Natural killer cell treated with Interleukin-12 subunit alpha and Interleukin-12 subunit beta and Interleukin-15 and Interleukin-18, amount 100 ng/mL, for 72 hours (primary cell): ENCODE data around the gene RNF215. TPM values are rescaled to one million over a fixed set of nuclear protein-coding genes. Genes with fewer than 3 reads are reported as not detected.
"Not testable (repeated sequence)": the region's sequence is repeated elsewhere in the genome, so short reads cannot be mapped to it uniquely, and the experiment has no call there.

Source experiments
- ATAC-seq, 2 donors: fragments of 150-1000 bp; cut with Tn5 transposase in 1 of 2; sonication (Bioruptor Pico), chemical (Tn5 transposase) in 1 of 2; 2 replicates each; pipeline ENCODE4 v1.10.0; 2021
- DNase-seq: peaks from one replicate; pipeline ENCODE4 v3.0.0; 2022; ENCODE audit warnings: low spot score
- H3K27ac Mint-ChIP-seq, 2 donors: 1 replicate in 1 of 2; 2 replicates in 1 of 2; pipeline ENCODE4 v1.8.0; 2022; ENCODE audit warnings: mixed read lengths in 2 of 2, mild to moderate bottlenecking in 1 of 2, moderate library complexity in 1 of 2
- H3K27me3 Mint-ChIP-seq, 2 donors: 1 replicate in 1 of 2; 2 replicates in 1 of 2; pipeline ENCODE4 v1.8.0; 2022; ENCODE audit warnings: mixed read lengths in 2 of 2
- H3K36me3 Mint-ChIP-seq: one replicate; pipeline ENCODE4 v1.8.0; 2022; ENCODE audit warnings: mixed read lengths
- H3K4me1 Mint-ChIP-seq, 2 donors: 1 replicate in 1 of 2; 2 replicates in 1 of 2; pipeline ENCODE4 v1.8.0; 2022; ENCODE audit warnings: low read depth in 2 of 2, mixed read lengths in 2 of 2, mild to moderate bottlenecking in 1 of 2
- H3K4me3 Mint-ChIP-seq: one replicate; pipeline ENCODE4 v1.8.0; 2022; ENCODE audit warnings: mixed read lengths
- H3K9me3 Mint-ChIP-seq: 2 replicates; pipeline ENCODE4 v1.8.0; 2022; ENCODE audit warnings: mixed read lengths
- total RNA-seq, 2 donors: library from RNA; stranded (reverse); gene quantifications; one replicate each; pipeline ENCODE4 v1.2.3, GENCODE V29; 2022

The RNF215 gene
- total RNA-seq, 2 donors from 2014 or later, result 5.2 to 7.4 TPM

GRCh38 chr22:30413745-30414524 is 26.7 kb upstream of the RNF215 start:
- no peaks in the 10 kb centered on the region for H3K36me3 Mint-ChIP-seq
- no peaks in the 10 kb centered on the region for H3K4me1 Mint-ChIP-seq
- H3K4me3 Mint-ChIP-seq, result no peak overlapping the region
- no peak overlapping the region for H3K27ac Mint-ChIP-seq
- ATAC-seq, result no peak
- no peaks in the 10 kb centered on the region for H3K27me3 Mint-ChIP-seq
- no peaks in the 10 kb centered on the region for H3K9me3 Mint-ChIP-seq
- DNase-seq, result no peak

GRCh38 chr22:30413001-30413400 is 25.8 kb upstream of the RNF215 start:
- no peak for ATAC-seq
- Mint-ChIP-seq H3K9me3 (no peaks in the 10 kb centered on the region), H3K36me3 (no peaks in the 10 kb centered on the region), H3K4me1 (no peaks in the 10 kb centered on the region), H3K27ac (no peak overlapping the region), H3K4me3 (no peak overlapping the region), H3K27me3 (no peaks in the 10 kb centered on the region)
- DNase-seq, result no peak

- H3K4me3 Mint-ChIP-seq, result no peak overlapping the region
- no peaks in the 10 kb centered on the region for H3K36me3 Mint-ChIP-seq
- H3K9me3 Mint-ChIP-seq, result no peaks in the 10 kb centered on the region
- H3K27ac Mint-ChIP-seq, result no peak overlapping the region
- H3K27me3 Mint-ChIP-seq, result no peaks in the 10 kb centered on the region
- H3K4me1 Mint-ChIP-seq, result no peaks in the 10 kb centered on the region
- ATAC-seq (no peak), DNase-seq (no peak)
Observed at GRCh38 chr22:30411780-30412179, 24.6 kb upstream of the RNF215 start.

GRCh38 chr22:30408388-30409102 is 21.3 kb upstream of the RNF215 start:
- Mint-ChIP-seq H3K27me3 (no peaks in the 10 kb centered on the region), H3K4me3 (no peak overlapping the region), H3K4me1 (no peaks in the 10 kb centered on the region), H3K27ac (no peak overlapping the region), H3K36me3 (no peaks in the 10 kb centered on the region), H3K9me3 (no peaks in the 10 kb centered on the region)
- DNase-seq (no peak), ATAC-seq (no peak)

- DNase-seq (no peak), ATAC-seq (no peak)
- Mint-ChIP-seq H3K27ac (no peak overlapping the region), H3K9me3 (no peaks in the 10 kb centered on the region), H3K36me3 (no peaks in the 10 kb centered on the region), H3K27me3 (no peaks in the 10 kb centered on the region), H3K4me3 (no peak overlapping the region), H3K4me1 (no peaks in the 10 kb centered on the region)
Observed at GRCh38 chr22:30406400-30406799, 19.2 kb upstream of the RNF215 start.

GRCh38 chr22:30405731-30406130 is 18.5 kb upstream of the RNF215 start:
- no peak for DNase-seq
- no peaks in the 10 kb centered on the region for H3K4me1 Mint-ChIP-seq
- no peaks in the 10 kb centered on the region for H3K36me3 Mint-ChIP-seq
- H3K9me3 Mint-ChIP-seq, result no peaks in the 10 kb centered on the region
- H3K27ac Mint-ChIP-seq, result no peak overlapping the region
- H3K4me3 Mint-ChIP-seq, result no peak overlapping the region
- no peak for ATAC-seq
- no peaks in the 10 kb centered on the region for H3K27me3 Mint-ChIP-seq

- no peak overlapping the region for H3K27ac Mint-ChIP-seq
- H3K27me3 Mint-ChIP-seq, result peaks cover 0 to under 1% of the 10 kb centered on the region in 2 donors
- no peak for ATAC-seq
- H3K4me1 Mint-ChIP-seq, result no peaks in the 10 kb centered on the region
- no peak for DNase-seq
- no peak overlapping the region for H3K4me3 Mint-ChIP-seq
- H3K36me3 Mint-ChIP-seq, result no peaks in the 10 kb centered on the region
- no peaks in the 10 kb centered on the region for H3K9me3 Mint-ChIP-seq
Observed at GRCh38 chr22:30404307-30404706, 17.1 kb upstream of the RNF215 start.

- not testable (repeated sequence) for H3K27ac Mint-ChIP-seq, H3K4me3 Mint-ChIP-seq, H3K9me3 Mint-ChIP-seq, H3K36me3 Mint-ChIP-seq, ATAC-seq, DNase-seq
- Mint-ChIP-seq H3K27me3 (peaks cover 12 to 14% of the 10 kb centered on the region in 2 donors), H3K4me1 (peaks cover 13% of the 10 kb centered on the region in 2 donors)
Observed at GRCh38 chr22:30402766-30403104, 15.5 kb upstream of the RNF215 start.

GRCh38 chr22:30402028-30402765 is 15.0 kb upstream of the RNF215 start:
- peaks cover 12 to 14% of the 10 kb centered on the region in 2 donors for H3K27me3 Mint-ChIP-seq

GRCh38 chr22:30401024-30401423 is 13.8 kb upstream of the RNF215 start:
- not testable (repeated sequence) for ATAC-seq, H3K27ac Mint-ChIP-seq, H3K4me3 Mint-ChIP-seq, H3K9me3 Mint-ChIP-seq, H3K36me3 Mint-ChIP-seq, DNase-seq
- peaks cover 13 to 15% of the 10 kb centered on the region in 2 donors for H3K4me1 Mint-ChIP-seq
- H3K27me3 Mint-ChIP-seq, result peaks cover 12 to 14% of the 10 kb centered on the region in 2 donors

More at GRCh38 chr22:30402028-30402765, 15.0 kb upstream of the RNF215 start:
- no peak for ATAC-seq
- Mint-ChIP-seq H3K36me3 (no peaks in the 10 kb centered on the region), H3K9me3 (no peaks in the 10 kb centered on the region), H3K4me3 (no peak overlapping the region), H3K4me1 (peaks cover 13 to 15% of the 10 kb centered on the region in 2 donors), H3K27ac (no peak overlapping the region)
- no peak for DNase-seq

- Mint-ChIP-seq H3K4me3 (no peak overlapping the region), H3K9me3 (no peaks in the 10 kb centered on the region), H3K36me3 (no peaks in the 10 kb centered on the region), H3K27ac (no peak overlapping the region), H3K27me3 (peaks cover 12 to 17% of the 10 kb centered on the region in 2 donors), H3K4me1 (peaks cover 13 to 15% of the 10 kb centered on the region in 2 donors)
- ATAC-seq (no peak), DNase-seq (no peak)
Observed at GRCh38 chr22:30400159-30400558, 12.9 kb upstream of the RNF215 start.

- Mint-ChIP-seq H3K4me3 (no peak overlapping the region), H3K4me1 (peaks cover 13 to 15% of the 10 kb centered on the region in 2 donors), H3K27ac (no peak overlapping the region), H3K36me3 (no peaks in the 10 kb centered on the region), H3K27me3 (peaks cover 12 to 17% of the 10 kb centered on the region in 2 donors), H3K9me3 (no peaks in the 10 kb centered on the region)
- ATAC-seq, result no peak
- DNase-seq, result no peak
Observed at GRCh38 chr22:30399718-30400117, 12.5 kb upstream of the RNF215 start.

GRCh38 chr22:30398685-30399680 is 11.8 kb upstream of the RNF215 start:
- Mint-ChIP-seq H3K27me3 (peaks cover 12 to 17% of the 10 kb centered on the region in 2 donors), H3K4me3 (peak overlapping the region; percentile 21), H3K27ac (no peak overlapping the region), H3K4me1 (peaks cover 13 to 15% of the 10 kb centered on the region in 2 donors), H3K9me3 (no peaks in the 10 kb centered on the region), H3K36me3 (no peaks in the 10 kb centered on the region)
- no peak for ATAC-seq
- no peak for DNase-seq
